H9 (cell line): ENCODE measurements around the gene CMSS1. TPM values are rescaled to one million over a fixed set of nuclear protein-coding genes. Genes with fewer than 3 reads are reported as not detected.

Experiments used
- DNase-seq: peaks from one replicate; pipeline ENCODE4 v3.0.0-alpha.2; 2017
- H2AFZ ChIP-seq: one replicate; pipeline ENCODE4 v1.6.1; 2013; ENCODE audit warnings: mild to moderate bottlenecking, low read length, control low read depth, moderate library complexity
- H2AK5ac ChIP-seq: 2 replicates; pipeline ENCODE4 v1.6.1; 2013; ENCODE audit warnings: low read length, control low read depth, mixed read lengths; ENCODE audit not compliant: insufficient read length
- H2BK120ac ChIP-seq: one replicate; pipeline ENCODE4 v1.6.1; 2013; ENCODE audit warnings: low read depth, mild to moderate bottlenecking, low read length, control low read depth, inconsistent platforms; ENCODE audit not compliant: poor library complexity, severe bottlenecking
- H2BK12ac ChIP-seq: 2 replicates; pipeline ENCODE4 v1.6.1; 2013; ENCODE audit warnings: low read length, control low read depth, mixed read lengths, low read depth; ENCODE audit not compliant: insufficient read length
- H2BK15ac ChIP-seq: 2 replicates; pipeline ENCODE4 v1.6.1; 2013; ENCODE audit warnings: low read depth, low read length, control low read depth
- H2BK20ac ChIP-seq: one replicate; pipeline ENCODE4 v1.6.1; 2013; ENCODE audit warnings: low read depth, mild to moderate bottlenecking, low read length, control low read depth, inconsistent platforms; ENCODE audit not compliant: poor library complexity, severe bottlenecking
- H2BK5ac ChIP-seq: 2 replicates; pipeline ENCODE4 v1.6.1; 2013; ENCODE audit warnings: low read length, control low read depth, mixed read lengths; ENCODE audit not compliant: insufficient read length
- H3K14ac ChIP-seq: 2 replicates; pipeline ENCODE4 v1.6.1; 2013; ENCODE audit warnings: low read length, control low read depth; ENCODE audit not compliant: insufficient read depth
- H3K18ac ChIP-seq: 2 replicates; pipeline ENCODE4 v1.6.1; 2013; ENCODE audit warnings: low read depth, mild to moderate bottlenecking, mixed read lengths, low read length, control low read depth; ENCODE audit not compliant: insufficient read length
- H3K23ac ChIP-seq: 2 replicates; pipeline ENCODE4 v1.6.1; 2013; ENCODE audit warnings: low read length, control low read depth, mixed read lengths, low read depth; ENCODE audit not compliant: insufficient read length
- H3K23me2 ChIP-seq: 2 replicates; pipeline ENCODE4 v1.6.1; 2013; ENCODE audit warnings: low read depth, mild to moderate bottlenecking, mixed read lengths, low read length, control low read depth; ENCODE audit not compliant: insufficient read length, poor library complexity, severe bottlenecking
- H3K27ac ChIP-seq: 2 replicates; pipeline ENCODE4 v1.5.1; 2013; ENCODE audit warnings: low read length, control low read depth, mixed read lengths, low read depth; ENCODE audit not compliant: insufficient read length
- H3K27me3 ChIP-seq: 2 replicates; pipeline ENCODE4 v1.6.1; 2013; ENCODE audit warnings: low read length, control low read depth, inconsistent platforms; ENCODE audit not compliant: insufficient read depth
- H3K4ac ChIP-seq: 2 replicates; pipeline ENCODE4 v1.6.1; 2013; ENCODE audit warnings: low read depth, mild to moderate bottlenecking, control low read depth, inconsistent platforms, low read length, moderate library complexity
- H3K4me1 ChIP-seq: 2 replicates; pipeline ENCODE4 v1.6.1; 2013; ENCODE audit warnings: low read length, control low read depth, inconsistent platforms; ENCODE audit not compliant: insufficient read depth
- H3K4me2 ChIP-seq: 2 replicates; pipeline ENCODE4 v1.6.1; 2013; ENCODE audit warnings: low read length, control low read depth, mixed read lengths; ENCODE audit not compliant: insufficient read length, insufficient read depth
- H3K56ac ChIP-seq: 2 replicates; pipeline ENCODE4 v1.6.1; 2013; ENCODE audit warnings: low read depth, mild to moderate bottlenecking, mixed read lengths, low read length, control low read depth; ENCODE audit not compliant: insufficient read length
- H3K79me1 ChIP-seq: 2 replicates; pipeline ENCODE4 v1.6.1; 2013; ENCODE audit warnings: low read depth, mild to moderate bottlenecking, moderate library complexity, low read length, control low read depth, inconsistent platforms; ENCODE audit not compliant: insufficient read depth, poor library complexity, severe bottlenecking
- H3K79me2 ChIP-seq: 2 replicates; pipeline ENCODE4 v1.6.1; 2013; ENCODE audit warnings: low read length, control low read depth, inconsistent platforms; ENCODE audit not compliant: insufficient read depth
- H3K9ac ChIP-seq: 2 replicates; pipeline ENCODE4 v1.6.1; 2013; ENCODE audit warnings: low read length, control low read depth, mixed read lengths; ENCODE audit not compliant: insufficient read length; ENCODE audit errors: extremely low read depth
- H3K9me3 ChIP-seq: one replicate; pipeline ENCODE4 v1.6.1; 2013; ENCODE audit warnings: low read depth, low read length, inconsistent platforms; ENCODE audit not compliant: control insufficient read depth
- H3T11ph ChIP-seq: one replicate; pipeline ENCODE4 v1.6.1; 2013; ENCODE audit warnings: mild to moderate bottlenecking, low read length, control low read depth, inconsistent platforms
- H4K20me1 ChIP-seq: one replicate; pipeline ENCODE4 v1.6.1; 2013; ENCODE audit not compliant: control insufficient read depth, insufficient read length, insufficient read depth
- H4K5ac ChIP-seq: 2 replicates; pipeline ENCODE4 v1.6.1; 2013; ENCODE audit warnings: low read depth, mild to moderate bottlenecking, mixed read lengths, low read length, control low read depth; ENCODE audit not compliant: insufficient read length
- H4K8ac ChIP-seq: replicated peaks from 2 replicates; pipeline ENCODE4 v1.6.1; 2013; ENCODE audit warnings: low read length, control low read depth, mixed read lengths, low read depth; ENCODE audit not compliant: insufficient read length
- H4K91ac ChIP-seq: 2 replicates; pipeline ENCODE4 v1.6.1; 2013; ENCODE audit warnings: low read depth, mild to moderate bottlenecking, moderate library complexity, mixed read lengths, low read length, control low read depth; ENCODE audit not compliant: insufficient read length
- H3K27ac Mint-ChIP-seq, 3 experiments: 2 replicates in 2 of 3; 3 replicates in 1 of 3; pipeline ENCODE4 v1.8.0; 2020 to 2021; ENCODE audit warnings: mixed read lengths in 3 of 3, mild to moderate bottlenecking in 1 of 3, moderate library complexity in 1 of 3
- H3K27me3 Mint-ChIP-seq: 2 replicates; pipeline ENCODE4 v1.8.0; 2021; ENCODE audit warnings: low read depth, mild to moderate bottlenecking, moderate library complexity, mixed read lengths
- H3K36me3 Mint-ChIP-seq, 3 experiments: 2 replicates in 2 of 3; 3 replicates in 1 of 3; pipeline ENCODE4 v1.8.0; 2020 to 2021; ENCODE audit warnings: low read depth in 3 of 3, mixed read lengths in 3 of 3; ENCODE audit not compliant: insufficient read depth in 1 of 3
- H3K4me1 Mint-ChIP-seq, 2 experiments: 2 replicates each; pipeline ENCODE4 v1.8.0; 2020; ENCODE audit warnings: mixed read lengths in 2 of 2
- H3K4me3 Mint-ChIP-seq, 2 experiments: 2 replicates in 1 of 2; 3 replicates in 1 of 2; pipeline ENCODE4 v1.8.0; 2020 to 2021; ENCODE audit warnings: mild to moderate bottlenecking in 2 of 2, mixed read lengths in 2 of 2, moderate library complexity in 1 of 2
- H3K9me3 Mint-ChIP-seq, 2 experiments: 2 replicates in 1 of 2; 3 replicates in 1 of 2; pipeline ENCODE4 v1.8.0; 2020; ENCODE audit warnings: mild to moderate bottlenecking in 2 of 2, mixed read lengths in 2 of 2, moderate library complexity in 1 of 2
- WGBS: extraction: QIAGEN DNeasy Blood & Tissue Kit; methylation state at CpG from one replicate; pipeline ENCODE4 v1.1.7; 2013; ENCODE audit warnings: missing lambda C conversion rate, low lambda C conversion rate, mixed read lengths; ENCODE audit not compliant: insufficient read length; ENCODE audit errors: extremely low coverage; 5-methylcytosine and 5-hydroxymethylcytosine counted together
- total RNA-seq: library from RNA; stranded (reverse); gene quantifications from 2 replicates; pipeline ENCODE4 v1.2.1, GENCODE V29; 2021
- TF ChIP-seq, protein P1 (sequence below): fragments of 200-600 bp; sonication (generic); conservative IDR thresholded peaks from 3 replicates; pipeline ENCODE4 v1.8.0; 2021; ENCODE audit warnings: antibody characterized with exemption, mild to moderate bottlenecking

Gene CMSS1
- total RNA-seq, 1 experiment from 2014 or later: 61.8 TPM

DNA sequence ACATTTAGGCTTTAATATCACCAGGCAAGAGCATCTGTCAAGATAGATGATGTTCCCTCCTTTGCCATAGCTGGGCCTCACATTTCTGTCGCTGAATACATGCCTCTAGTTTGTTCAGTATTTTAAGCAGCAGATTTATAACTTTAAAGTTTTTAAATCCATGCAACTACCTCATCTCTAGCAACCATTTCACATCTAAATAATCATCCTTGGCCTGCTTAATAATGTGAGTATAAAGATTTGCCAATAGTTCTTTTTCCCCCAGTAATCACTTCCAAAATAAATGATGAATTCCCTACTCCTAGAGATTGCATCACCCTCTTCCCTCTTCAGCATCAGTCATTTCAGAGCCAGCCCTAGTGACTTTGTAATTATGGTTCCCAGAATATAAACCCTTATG is 332.8 kb downstream of the CMSS1 start:
- no CpG with 5 or more reads among the region's 1 CpG for WGBS
- Histone ChIP-seq H2BK12ac (no peak overlapping the region), H2BK5ac (no peak overlapping the region), H3K79me1 (no peaks in the 10 kb centered on the region), H3K23ac (no peak overlapping the region), H3K4ac (no peak overlapping the region), H4K20me1 (no peaks in the 10 kb centered on the region), H3K9me3 (no peaks in the 10 kb centered on the region), H4K91ac (no peak overlapping the region), H3K56ac (no peak overlapping the region), H3K27me3 (no peaks in the 10 kb centered on the region), H3K23me2 (no peaks in the 10 kb centered on the region), H3K14ac (no peak overlapping the region), H3K79me2 (no peaks in the 10 kb centered on the region), H3K4me1 (no peaks in the 10 kb centered on the region), H3K18ac (no peak overlapping the region), H4K5ac (no peak overlapping the region), H4K8ac (no peak overlapping the region), H3K4me2 (no peak overlapping the region), H3K9ac (no peak overlapping the region), H2AK5ac (no peak overlapping the region), H2BK15ac (no peak overlapping the region), H2BK20ac (no peak overlapping the region), H3K27ac (no peak overlapping the region), H2BK120ac (no peak overlapping the region), H3T11ph (no peak overlapping the region), H2AFZ (no peak overlapping the region)
- peaks cover 5 to 7% of the 10 kb centered on the region in 2 experiments for H3K4me1 Mint-ChIP-seq
- no peak overlapping the region for H3K27ac Mint-ChIP-seq
- peaks cover 7 to 8% of the 10 kb centered on the region in 2 experiments; a peak in 4 of 5 replicates for H3K9me3 Mint-ChIP-seq
- H3K27me3 Mint-ChIP-seq: no peaks in the 10 kb centered on the region
- TF ChIP-seq, protein P1, sequence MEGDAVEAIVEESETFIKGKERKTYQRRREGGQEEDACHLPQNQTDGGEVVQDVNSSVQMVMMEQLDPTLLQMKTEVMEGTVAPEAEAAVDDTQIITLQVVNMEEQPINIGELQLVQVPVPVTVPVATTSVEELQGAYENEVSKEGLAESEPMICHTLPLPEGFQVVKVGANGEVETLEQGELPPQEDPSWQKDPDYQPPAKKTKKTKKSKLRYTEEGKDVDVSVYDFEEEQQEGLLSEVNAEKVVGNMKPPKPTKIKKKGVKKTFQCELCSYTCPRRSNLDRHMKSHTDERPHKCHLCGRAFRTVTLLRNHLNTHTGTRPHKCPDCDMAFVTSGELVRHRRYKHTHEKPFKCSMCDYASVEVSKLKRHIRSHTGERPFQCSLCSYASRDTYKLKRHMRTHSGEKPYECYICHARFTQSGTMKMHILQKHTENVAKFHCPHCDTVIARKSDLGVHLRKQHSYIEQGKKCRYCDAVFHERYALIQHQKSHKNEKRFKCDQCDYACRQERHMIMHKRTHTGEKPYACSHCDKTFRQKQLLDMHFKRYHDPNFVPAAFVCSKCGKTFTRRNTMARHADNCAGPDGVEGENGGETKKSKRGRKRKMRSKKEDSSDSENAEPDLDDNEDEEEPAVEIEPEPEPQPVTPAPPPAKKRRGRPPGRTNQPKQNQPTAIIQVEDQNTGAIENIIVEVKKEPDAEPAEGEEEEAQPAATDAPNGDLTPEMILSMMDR: no peak
- DNase-seq: no peak
- no peak overlapping the region for H3K4me3 Mint-ChIP-seq
- peaks cover 8 to 14% (median 12%) of the 10 kb centered on the region in 3 experiments for H3K36me3 Mint-ChIP-seq
